Measurements from ENCODE around the gene FRMD3. TPM values are rescaled to one million over a fixed set of nuclear protein-coding genes. Genes with fewer than 3 reads are reported as not detected.

FRMD3 gene
- total and polyA plus RNA-seq, 2 donors (not counting 1 experiment from before 2014, with no cell fraction given), result 0.19 to 0.66 TPM

- Histone ChIP-seq H3K9me3 (ENCODE audit: control insufficient read depth, insufficient read depth, low read depth, low read length) (no peaks in the 10 kb centered on the region), H3K36me3 (ENCODE audit: control insufficient read depth, insufficient read depth, low read length) (no peaks in the 10 kb centered on the region), H4K20me1 (ENCODE audit: control insufficient read depth, extremely low read depth, insufficient read depth, low read length) (no peaks in the 10 kb centered on the region), H3K27me3 (ENCODE audit: control insufficient read depth, insufficient read depth, low read length) (no peaks in the 10 kb centered on the region), H3K9ac (ENCODE audit: insufficient read depth, low read length) (no peak overlapping the region), H3K79me2 (ENCODE audit: control insufficient read depth, insufficient read depth, low read length) (no peaks in the 10 kb centered on the region), H3K4me2 (ENCODE audit: extremely low read depth, insufficient read depth, low read length) (no peak overlapping the region), H3K27ac (ENCODE audit: insufficient read depth, low read length) (no peak overlapping the region), H2AFZ (ENCODE audit: low read length) (no peak overlapping the region), H3K4me3 (replicated peaks in 1 of 4; ENCODE audit: control extremely low read depth in 1 of 4, insufficient read depth in 1 of 4, low read depth in 3 of 4, low read length in 4 of 4) (no peak overlapping the region), H3K4me1 (ENCODE audit: control insufficient read depth, extremely low read depth, insufficient read depth, low read length) (no peaks in the 10 kb centered on the region)
- peak in 1 of 2 donors; percentile 55 for DNase-seq (ENCODE audit: low read depth in 2 of 2)
- no peak for TF ChIP-seq CTCF (conservative IDR thresholded peaks at IDR 0.05 in 1 of 2, IDR thresholded peaks at IDR 0.05 in 1 of 2; ENCODE audit: low read depth in 1 of 2, low read length in 2 of 2)
- no peak for TF ChIP-seq EZH2 (IDR thresholded peaks at IDR 0.05; ENCODE audit: low read length, missing control alignments)
Observed at GRCh38 chr9:83280268-83280667, 257.9 kb downstream of the FRMD3 start.

- Histone ChIP-seq H2AFZ (ENCODE audit: low read length) (no peak overlapping the region), H4K20me1 (ENCODE audit: control insufficient read depth, extremely low read depth, insufficient read depth, low read length) (no peaks in the 10 kb centered on the region), H3K79me2 (ENCODE audit: control insufficient read depth, insufficient read depth, low read length) (no peaks in the 10 kb centered on the region), H3K9me3 (ENCODE audit: control insufficient read depth, insufficient read depth, low read depth, low read length) (no peaks in the 10 kb centered on the region), H3K9ac (ENCODE audit: insufficient read depth, low read length) (no peak overlapping the region), H3K4me3 (replicated peaks in 1 of 4; ENCODE audit: control extremely low read depth in 1 of 4, insufficient read depth in 1 of 4, low read depth in 3 of 4, low read length in 4 of 4) (no peak overlapping the region), H3K27me3 (ENCODE audit: control insufficient read depth, insufficient read depth, low read length) (no peaks in the 10 kb centered on the region), H3K36me3 (ENCODE audit: control insufficient read depth, insufficient read depth, low read length) (no peaks in the 10 kb centered on the region), H3K27ac (ENCODE audit: insufficient read depth, low read length) (no peak overlapping the region), H3K4me2 (ENCODE audit: extremely low read depth, insufficient read depth, low read length) (no peak overlapping the region), H3K4me1 (ENCODE audit: control insufficient read depth, extremely low read depth, insufficient read depth, low read length) (no peaks in the 10 kb centered on the region)
- no peak for DNase-seq (ENCODE audit: low read depth in 2 of 2)
- TF ChIP-seq EZH2 (IDR thresholded peaks at IDR 0.05; ENCODE audit: low read length, missing control alignments) (no peak), CTCF (conservative IDR thresholded peaks at IDR 0.05 in 1 of 2, IDR thresholded peaks at IDR 0.05 in 1 of 2; ENCODE audit: low read depth in 1 of 2, low read length in 2 of 2) (no peak)
Observed at GRCh38 chr9:83274787-83275186, 263.4 kb downstream of the FRMD3 start.

- TF ChIP-seq EZH2 (IDR thresholded peaks at IDR 0.05; ENCODE audit: low read length, missing control alignments) (no peak), CTCF (conservative IDR thresholded peaks at IDR 0.05 in 1 of 2, IDR thresholded peaks at IDR 0.05 in 1 of 2; ENCODE audit: low read depth in 1 of 2, low read length in 2 of 2) (no peak)
- no peak overlapping the region for H3K27ac ChIP-seq (ENCODE audit: insufficient read depth, low read length)
- no peak overlapping the region for H2AFZ ChIP-seq (ENCODE audit: low read length)
- peaks cover 4% of the 10 kb centered on the region for H3K4me1 ChIP-seq (ENCODE audit: control insufficient read depth, extremely low read depth, insufficient read depth, low read length)
- no peaks in the 10 kb centered on the region for H3K36me3 ChIP-seq (ENCODE audit: control insufficient read depth, insufficient read depth, low read length)
- no peak for DNase-seq (ENCODE audit: low read depth in 2 of 2)
- no peak overlapping the region for H3K4me3 ChIP-seq (replicated peaks in 1 of 4; ENCODE audit: control extremely low read depth in 1 of 4, insufficient read depth in 1 of 4, low read depth in 3 of 4, low read length in 4 of 4)
- no peaks in the 10 kb centered on the region for H3K9me3 ChIP-seq (ENCODE audit: control insufficient read depth, insufficient read depth, low read depth, low read length)
- H3K79me2 ChIP-seq (ENCODE audit: control insufficient read depth, insufficient read depth, low read length), result no peaks in the 10 kb centered on the region
- no peak overlapping the region for H3K9ac ChIP-seq (ENCODE audit: insufficient read depth, low read length)
- no peaks in the 10 kb centered on the region for H4K20me1 ChIP-seq (ENCODE audit: control insufficient read depth, extremely low read depth, insufficient read depth, low read length)
- no peak overlapping the region for H3K4me2 ChIP-seq (ENCODE audit: extremely low read depth, insufficient read depth, low read length)
- H3K27me3 ChIP-seq (ENCODE audit: control insufficient read depth, insufficient read depth, low read length), result no peaks in the 10 kb centered on the region
Observed at GRCh38 chr9:83271665-83272071, 266.5 kb downstream of the FRMD3 start.

All from fibroblast of lung (primary cell).